GM19468 (cell line): ENCODE measurements around the gene RSPH10B.
"Not testable (repeated sequence)": the region's sequence is repeated elsewhere in the genome, so short reads cannot be mapped to it uniquely, and the experiment has no call there.

Experiments used
- ATAC-seq: cut with Tn5 transposase; IDR thresholded peaks from one replicate; pipeline ENCODE4 v1.9.1; 2021; ENCODE audit warnings: mild to moderate bottlenecking, moderate library complexity, moderate number of reproducible peaks; ENCODE audit not compliant: unreplicated experiment; ENCODE audit errors: extremely low read depth

Gene RSPH10B

DNA sequence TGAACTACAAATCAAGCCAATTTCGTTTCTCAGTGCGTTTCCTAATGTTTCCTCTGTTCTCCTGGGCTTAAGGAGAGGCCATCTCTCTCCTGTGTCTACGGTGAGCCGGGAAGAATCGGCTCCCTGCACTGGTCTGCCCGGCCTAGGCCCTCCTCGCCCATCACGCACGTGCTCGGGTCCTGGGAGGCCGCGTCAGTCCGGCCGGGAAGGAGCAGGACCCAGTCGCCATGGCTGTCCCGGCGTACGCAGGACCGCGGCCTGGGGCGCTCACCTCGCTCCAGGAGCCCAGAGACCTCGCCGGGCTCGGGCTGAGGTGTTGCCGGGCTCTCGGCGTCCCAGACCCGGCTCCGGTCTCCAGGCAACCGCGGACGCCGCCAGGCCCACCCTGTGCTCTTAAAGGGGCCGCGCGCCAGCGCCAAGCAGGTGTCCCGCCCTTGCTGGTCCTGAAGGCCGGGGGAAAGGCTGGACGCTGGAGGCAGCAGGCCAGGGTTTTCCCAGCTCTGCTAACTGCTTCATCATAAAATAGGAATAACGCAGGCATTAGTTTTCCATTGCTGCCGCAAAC is at the start of gene RSPH10B:
Gene RSPH10B, minus strand, starts transcription at position 343 of the 565 bp plus-strand sequence. CDS start 3,573 bp downstream, outside the sequence.
- ATAC-seq: not testable (repeated sequence)

GRCh38 chr7:6016653-6016966 is 46.1 kb upstream of the RSPH10B start:
- no peak for ATAC-seq

DNA sequence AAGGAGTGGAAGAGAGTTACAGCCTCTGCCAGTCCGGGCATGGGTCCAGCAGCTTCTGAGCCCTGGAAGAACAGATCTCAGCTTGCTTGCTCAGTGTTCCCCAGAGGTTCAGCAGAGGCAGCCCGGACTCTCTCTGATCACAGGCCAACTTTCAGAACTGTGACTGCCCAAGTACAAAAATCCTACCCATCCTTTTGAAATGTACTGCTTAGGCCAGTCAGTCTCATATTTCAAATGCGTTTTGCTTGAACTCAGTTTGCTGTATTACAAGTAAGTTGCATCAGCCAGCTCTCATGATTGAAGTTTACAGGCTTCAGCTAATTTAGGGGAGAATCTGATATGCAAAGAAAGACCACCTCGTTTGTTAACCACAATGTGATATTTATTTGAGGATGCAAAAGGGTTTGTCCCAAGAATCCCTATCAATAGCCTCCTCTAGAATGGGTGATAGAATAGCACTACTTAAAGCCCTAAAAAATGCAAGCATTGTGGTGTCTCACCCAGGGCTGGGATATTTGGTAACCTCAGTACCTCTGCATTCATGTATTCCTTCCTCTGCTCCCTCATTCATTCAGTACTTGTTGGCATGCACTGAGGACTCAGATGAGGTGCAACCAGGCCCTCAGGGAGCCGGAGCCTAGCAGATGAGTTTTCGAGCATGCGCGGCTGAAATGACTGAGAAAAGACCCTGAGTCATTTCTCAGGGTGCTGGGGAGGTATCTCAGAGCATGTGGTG is 45.6 kb upstream of the RSPH10B start:
- no peak for ATAC-seq

- no peak for ATAC-seq
Measured at GRCh38 chr7:6012355-6013104, 42.0 kb upstream of the RSPH10B start.

GRCh38 chr7:6011541-6011940 is 41.1 kb upstream of the RSPH10B start:
- ATAC-seq: no peak

- ATAC-seq: not testable (repeated sequence)
Measured at GRCh38 chr7:6010370-6010769, 39.9 kb upstream of the RSPH10B start.

DNA sequence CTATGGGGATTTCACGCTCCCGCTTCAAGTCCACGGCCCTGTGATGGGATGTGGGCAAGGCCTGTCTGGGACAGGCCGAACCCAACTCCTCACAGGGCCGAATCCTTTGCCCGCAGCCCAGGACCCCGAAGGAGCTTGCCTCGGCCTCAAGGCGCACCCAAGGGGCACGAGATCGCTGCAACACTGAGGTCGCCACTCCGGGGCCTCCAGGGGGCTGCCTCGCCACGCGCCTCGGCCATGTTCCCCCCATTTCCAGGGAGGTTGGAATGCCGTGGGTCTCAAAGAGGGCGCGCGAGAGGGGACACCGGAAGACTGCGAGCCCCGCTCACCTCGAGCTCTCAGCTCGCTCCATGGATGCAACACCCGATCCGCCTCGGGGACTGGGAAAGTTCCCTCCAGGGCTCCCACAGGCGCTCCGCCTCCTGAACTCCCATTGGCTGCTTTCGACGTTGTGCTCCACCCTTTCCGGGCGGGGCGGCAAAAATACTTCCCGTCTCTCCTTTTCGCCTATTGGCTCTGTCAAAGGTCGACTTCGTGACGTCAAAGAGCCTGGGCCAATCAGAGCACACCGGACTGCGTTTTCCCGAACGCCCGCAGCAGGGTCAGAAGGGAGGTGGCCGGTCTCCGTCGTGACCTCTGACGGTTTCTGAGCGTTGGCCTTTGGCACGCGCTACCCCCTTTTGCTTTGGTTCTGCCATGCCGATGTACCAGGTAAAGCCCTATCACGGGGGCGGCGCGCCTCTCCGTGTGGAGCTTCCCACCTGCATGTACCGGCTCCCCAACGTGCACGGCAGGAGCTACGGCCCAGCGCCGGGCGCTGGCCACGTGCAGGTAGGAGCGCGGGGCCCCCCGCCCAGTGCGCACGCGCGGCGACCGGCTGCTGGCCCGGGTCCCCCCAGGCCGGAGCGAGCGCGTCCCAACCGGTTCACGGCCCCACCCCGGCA is 38.5 kb upstream of the RSPH10B start, which contains the start of the genes AIMP2 and PMS2:
Gene AIMP2, plus strand, starts transcription at position 605 of the 944 bp plus-strand sequence. Its CDS starts 92 bp downstream, at position 697.
Gene PMS2, minus strand, starts transcription at position 382 of the 944 bp plus-strand sequence. Its CDS starts 30 bp downstream, at position 352.
- peak; percentile 77 for ATAC-seq

GRCh38 chr7:6007835-6008590 is 37.5 kb upstream of the RSPH10B start:
- ATAC-seq: not testable (repeated sequence)

GRCh38 chr7:6007386-6007785 is 36.9 kb upstream of the RSPH10B start:
- no peak for ATAC-seq

DNA sequence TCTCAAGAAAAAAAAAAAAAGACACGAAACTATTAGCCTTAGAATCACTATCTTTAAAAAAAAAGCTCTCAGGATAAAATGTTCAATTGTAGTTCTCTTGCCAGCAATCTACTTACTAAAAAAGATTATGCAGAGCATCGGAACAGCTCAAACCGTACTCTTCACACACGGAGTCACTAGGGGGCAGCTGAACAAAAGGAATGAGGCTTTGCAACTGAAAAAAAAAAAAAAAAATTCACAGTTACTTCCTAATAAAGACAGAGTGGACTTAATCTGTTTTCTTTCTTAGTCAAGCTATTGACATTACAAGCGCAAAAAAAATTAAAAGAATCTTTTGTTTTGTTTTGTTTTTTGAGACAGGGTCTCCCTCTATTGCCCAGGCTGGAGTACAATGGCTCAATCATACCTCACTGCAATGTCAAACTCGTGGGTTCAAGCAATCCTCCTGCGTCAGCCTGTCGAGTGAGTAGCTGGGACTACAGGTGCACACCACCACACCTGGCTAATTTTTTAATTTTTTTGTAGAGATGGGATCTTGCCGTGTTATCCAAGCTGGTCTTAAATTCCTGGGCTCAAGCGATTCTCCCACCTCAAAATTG is 26.8 kb upstream of the RSPH10B start:
- no peak for ATAC-seq

GRCh38 chr7:5987061-5987460 is 16.6 kb upstream of the RSPH10B start:
- not testable (repeated sequence) for ATAC-seq

GRCh38 chr7:5979680-5980314 is 9.3 kb upstream of the RSPH10B start:
- ATAC-seq: not testable (repeated sequence)

GRCh38 chr7:5973580-5973979 is 3.1 kb upstream of the RSPH10B start:
- not testable (repeated sequence) for ATAC-seq

DNA sequence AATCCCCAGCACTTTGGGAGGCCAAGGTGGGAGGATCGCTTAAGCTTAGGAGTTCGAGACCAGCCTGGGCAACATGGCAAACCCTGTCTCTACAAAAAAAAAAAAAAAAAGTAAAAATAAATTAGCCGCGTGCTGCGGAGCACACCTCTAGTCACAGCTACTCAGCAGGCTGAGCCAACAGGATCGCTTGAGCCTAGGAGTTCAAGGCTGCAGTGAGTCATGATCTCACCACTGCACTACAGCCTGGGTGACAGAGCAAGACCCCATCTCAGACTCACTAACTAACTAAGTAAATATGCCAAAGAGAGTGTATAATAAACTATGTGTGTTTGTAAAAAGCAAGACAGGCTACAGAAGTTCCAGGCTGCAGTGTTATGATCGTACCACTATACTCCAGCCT is 6.7 kb downstream of the RSPH10B start:
- not testable (repeated sequence) for ATAC-seq

- ATAC-seq: not testable (repeated sequence)
Measured at GRCh38 chr7:5963205-5963604, 7.3 kb downstream of the RSPH10B start.

DNA sequence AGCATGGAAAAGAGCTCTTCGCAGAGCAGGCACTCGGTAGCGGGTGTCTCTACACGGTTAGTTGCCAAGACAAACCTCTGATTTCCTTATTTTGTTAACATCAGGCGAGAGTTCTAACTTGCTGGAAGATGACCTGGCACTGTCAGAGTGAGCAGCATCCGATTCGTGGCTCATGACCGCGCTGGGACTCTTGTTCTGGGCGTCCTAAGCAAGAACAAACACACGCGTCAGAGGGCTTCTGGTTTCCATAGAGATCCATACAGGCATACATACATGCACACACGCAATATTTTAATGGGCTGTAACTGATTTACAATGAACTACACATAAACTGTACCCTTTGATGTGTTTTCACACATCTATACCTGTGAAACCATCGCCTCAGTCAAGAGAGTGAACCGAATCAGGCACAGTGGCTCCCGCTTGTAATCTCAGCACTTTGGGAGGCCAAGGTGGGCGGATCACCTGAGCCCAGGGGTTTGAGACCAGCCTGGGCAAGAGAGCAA is 35.5 kb downstream of the RSPH10B start:
- not testable (repeated sequence) for ATAC-seq

- ATAC-seq: not testable (repeated sequence)
Measured at GRCh38 chr7:5931905-5932644, 38.4 kb downstream of the RSPH10B start.
